ENCODE results near the gene DEFB114.

Gene DEFB114

DNA sequence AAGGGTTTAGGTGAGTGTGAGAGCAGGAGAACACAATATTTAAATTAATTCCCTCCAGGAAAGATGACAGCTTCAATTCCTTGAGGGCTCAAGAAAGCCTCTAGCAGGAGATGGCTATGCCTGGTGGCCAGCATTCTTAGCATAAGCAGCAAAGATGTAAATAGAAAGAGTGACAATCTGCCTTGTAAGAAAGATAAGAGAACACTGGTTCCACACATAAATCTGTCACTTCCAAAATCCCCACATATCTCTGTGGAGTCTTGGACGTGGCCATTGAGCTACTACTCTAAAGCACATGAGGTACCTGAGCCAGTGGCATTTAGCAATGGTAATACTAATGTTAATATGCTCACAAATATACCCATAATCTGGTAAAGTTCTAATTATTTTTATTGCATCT, 29.2 kb downstream of the DEFB114 start:
- no peak for DNase-seq

DNA sequence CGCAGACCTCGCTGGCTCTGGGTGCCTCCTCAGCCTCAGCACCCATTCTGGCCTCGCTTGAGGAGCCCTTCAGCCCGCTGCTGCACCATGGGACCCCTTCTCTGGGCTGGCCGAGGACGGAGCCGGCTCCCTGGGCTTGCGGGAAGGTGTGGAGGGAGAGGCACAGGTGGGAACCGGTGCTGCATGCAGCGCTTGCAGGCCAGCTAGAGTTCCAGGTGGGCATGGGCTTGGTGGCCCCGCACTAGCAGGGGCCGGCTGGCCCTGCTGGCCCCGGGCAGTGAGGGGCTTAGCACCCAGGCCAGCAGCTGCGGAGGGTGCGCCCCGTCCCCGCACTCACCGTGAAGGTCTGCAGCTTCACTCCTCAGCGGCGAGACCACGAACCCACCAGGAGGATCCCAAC, 30.4 kb downstream of the DEFB114 start:
- DNase-seq: no peak

DNA sequence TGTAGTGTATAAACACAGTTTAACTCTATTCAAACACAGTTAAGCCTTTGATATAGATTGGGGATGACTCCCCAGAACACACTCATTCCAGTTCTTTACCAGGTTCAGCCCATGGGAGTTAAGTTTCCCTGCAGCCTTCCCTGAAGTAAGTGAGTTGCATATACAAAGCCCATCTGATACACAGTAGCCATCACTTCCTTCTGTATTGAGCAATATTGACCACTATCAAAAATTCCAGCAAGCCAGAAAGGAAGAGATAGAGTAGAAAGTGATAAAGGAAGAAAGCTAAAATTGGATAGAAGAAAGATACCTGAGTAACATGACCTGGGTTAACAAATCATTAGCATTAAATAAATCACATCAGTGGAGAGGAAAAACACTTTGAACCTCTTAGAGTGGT, 34.6 kb downstream of the DEFB114 start:
- no peak for DNase-seq

DNA sequence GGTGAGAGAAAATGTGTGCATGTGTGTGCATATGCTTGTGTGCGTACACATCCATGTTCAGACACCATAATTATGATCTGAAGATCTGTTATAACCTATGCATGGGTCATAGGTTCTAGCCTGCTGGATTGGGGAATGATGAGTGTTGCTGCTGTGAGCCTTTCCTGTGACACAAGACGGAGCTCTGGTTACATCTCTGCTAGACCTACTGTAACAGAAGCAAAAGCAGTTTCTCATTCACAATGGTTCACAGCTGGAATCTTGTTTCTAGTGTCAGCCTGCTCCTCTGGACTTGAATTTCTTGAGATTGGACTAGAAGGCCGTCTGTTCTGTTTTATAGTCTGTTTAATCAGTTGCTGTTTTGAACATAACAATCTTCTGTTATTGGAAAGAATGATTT, 40.1 kb downstream of the DEFB114 start:
- no peak for DNase-seq

DNA sequence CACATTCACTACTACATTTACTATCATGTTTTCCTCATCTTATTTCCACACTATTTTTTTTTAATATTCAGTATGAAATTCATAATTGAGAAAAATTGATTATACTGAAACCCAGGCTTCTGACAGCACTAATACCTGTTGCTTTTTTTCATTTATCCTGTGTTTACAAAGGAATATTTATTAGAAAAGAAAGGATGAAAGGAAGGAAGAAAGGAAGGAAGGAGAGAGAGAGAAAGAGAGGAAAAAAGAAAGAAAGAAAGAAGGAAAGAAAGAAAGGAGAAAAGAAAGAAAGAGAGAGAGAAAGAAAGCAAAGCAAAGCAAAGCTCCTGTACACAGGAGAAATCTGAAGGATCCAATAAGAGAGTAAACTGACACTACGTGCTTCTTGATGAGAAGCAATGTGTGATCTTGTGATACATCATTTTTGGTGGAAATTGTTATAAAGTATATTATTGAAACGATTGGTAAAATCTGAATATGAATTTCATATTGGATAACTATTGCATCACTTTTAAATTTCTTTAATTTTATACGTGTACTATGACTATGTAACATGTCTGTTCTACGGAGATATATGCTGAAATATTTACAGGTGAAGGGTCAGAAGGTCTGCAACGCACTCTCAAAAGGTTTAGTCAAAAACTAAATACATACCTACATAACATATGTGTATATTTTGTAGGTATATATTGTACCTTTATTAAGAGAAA, 43.9 kb downstream of the DEFB114 start:
- no peak for DNase-seq

DNA sequence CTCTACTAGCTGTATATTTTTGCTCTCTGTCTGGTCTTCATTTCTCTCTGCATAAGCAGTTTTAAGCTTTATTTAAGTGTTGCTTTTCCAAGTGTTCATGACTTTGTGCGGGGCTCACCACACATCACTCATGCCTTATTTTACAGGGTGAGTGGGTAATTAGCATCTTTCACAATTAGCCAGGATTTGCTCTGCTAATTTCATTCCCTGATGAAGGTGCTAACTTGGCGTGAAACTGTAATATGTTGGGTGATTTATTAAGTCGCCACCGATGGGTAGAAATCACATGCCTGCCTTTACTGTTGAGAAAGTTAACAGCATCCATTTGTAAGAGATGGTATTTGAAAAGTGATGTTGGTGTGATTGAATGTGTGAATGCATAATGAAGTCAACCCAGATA, 44.7 kb downstream of the DEFB114 start:
- DNase-seq: no peak

DNA sequence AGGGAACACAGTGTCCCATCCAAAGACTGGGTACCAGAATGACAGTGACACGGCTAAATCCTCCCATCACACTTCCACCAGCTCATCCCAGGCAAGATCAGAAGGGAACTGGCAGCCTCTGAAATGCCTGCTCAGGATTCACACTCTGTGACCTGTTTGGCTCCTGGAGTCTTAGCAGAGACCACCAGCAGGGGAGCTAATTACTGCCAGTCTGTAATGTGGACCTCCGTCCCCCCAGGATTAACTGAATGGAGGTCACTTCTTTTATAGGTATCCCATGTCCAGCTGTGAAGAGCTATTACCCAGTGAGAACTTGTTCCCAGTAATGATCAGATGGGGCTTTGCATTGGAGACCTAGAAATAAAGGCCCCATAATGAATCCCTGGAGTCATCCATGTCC, 45.2 kb downstream of the DEFB114 start:
- DNase-seq: no peak

DNA sequence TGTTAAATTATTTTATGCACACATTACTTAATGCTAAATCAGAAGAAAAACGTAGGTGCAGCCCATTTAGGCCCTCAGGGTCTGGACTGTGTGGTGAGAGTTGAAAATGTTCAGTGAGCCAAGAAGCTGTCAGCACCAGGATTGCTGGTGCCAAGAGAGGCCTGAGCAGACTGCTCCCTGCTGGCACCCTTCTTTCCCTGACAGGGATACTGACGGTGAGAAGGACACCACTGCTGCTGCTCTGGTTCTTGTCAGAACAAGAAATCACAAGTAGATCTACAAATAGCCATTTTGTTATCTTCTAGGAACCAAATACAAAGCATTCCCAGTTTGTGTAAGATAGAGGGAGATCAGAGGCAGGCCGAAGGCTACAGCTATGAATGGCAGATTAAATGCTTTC, 48.9 kb downstream of the DEFB114 start:
- DNase-seq: no peak

DNA sequence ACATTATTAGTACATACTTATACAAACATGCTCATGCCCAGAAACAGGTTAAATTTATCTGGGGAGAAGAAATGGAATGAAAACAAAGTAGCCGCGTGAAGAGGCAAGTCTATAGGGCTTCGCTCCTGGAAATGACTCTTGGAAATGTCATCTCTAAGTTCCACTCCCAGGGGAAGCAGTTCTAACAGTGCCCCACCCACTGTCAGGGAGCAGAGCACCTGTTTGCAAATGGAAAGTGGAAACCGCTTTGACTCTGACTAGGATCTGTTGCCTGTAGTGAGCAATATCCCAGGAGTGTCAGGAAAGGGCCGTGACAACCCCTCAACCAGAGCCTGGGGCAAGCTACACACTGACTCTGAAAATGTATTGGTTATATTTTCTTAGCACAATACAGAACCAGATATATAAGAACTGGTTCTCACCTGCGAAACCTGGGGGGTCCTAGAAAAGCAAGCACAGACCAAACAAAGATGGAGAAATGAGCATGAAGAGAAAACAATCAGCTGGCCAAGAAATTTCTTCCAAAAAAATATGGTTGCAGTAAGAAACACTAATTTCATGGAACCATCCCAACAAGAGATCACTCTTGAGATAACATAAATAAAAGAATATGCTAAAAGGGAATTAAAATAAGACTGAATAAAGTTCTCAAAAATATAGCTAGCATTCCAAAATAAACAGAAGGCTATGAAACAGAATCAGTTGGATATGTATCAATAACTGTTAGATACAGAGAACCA, 50.2 kb downstream of the DEFB114 start:
- DNase-seq: no peak

DNA sequence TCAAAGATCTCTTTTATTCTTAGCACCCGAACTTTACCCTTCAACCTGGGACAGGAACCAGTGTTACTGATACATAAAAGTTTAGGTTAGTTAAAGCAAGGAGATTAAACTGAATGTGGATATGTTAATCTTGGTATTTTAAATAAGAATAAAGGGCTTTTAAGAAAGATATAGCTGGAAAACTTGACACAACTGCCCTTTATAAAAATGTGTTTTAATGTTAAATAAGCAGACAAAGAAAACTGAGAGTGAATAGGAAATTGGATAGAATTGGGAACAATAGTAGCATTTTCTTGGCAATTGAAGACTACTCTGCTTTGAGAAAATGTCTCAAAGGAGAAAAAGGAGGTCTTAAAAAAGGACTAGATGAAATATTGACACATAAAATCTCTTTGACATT, 51.8 kb downstream of the DEFB114 start:
- DNase-seq: no peak

DNA sequence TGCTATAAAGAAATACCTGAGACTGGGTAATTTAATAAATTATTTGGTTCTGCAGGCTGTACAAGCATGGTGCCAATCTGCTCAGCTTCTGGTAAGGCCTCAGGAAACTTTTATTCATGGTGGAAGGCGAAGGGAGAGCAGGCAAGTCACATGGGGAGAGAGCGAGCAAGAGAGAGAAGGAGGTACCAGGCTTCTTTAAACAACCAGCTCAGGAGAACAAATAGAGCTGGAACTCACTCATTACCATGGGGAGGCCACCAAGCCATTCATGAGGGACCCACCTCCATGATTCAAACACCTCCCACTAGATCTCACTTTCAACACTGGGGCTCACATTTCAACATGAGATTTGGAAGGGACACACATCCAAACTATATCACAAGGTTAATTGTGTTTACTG, 52.7 kb downstream of the DEFB114 start:
- DNase-seq: no peak

All from stimulated activated CD4-positive, alpha-beta T cell treated with anti-CD3 and anti-CD28 coated beads, Interleukin-1b, Interleukin-23, amount 100 ng/mL, for 48 hours (primary cell).